LNCaP clone FGC (cell line): ENCODE data around the gene KLK5.

ENCODE experiments used
- DNase-seq: peaks from one replicate; pipeline ENCODE4 v3.0.0-alpha.2; 2011; ENCODE audit warnings: low read depth
- H3K4me3 ChIP-seq: 2 replicates; pipeline ENCODE4 v1.5.1; 2011; ENCODE audit warnings: mild to moderate bottlenecking, low read depth, low read length, control low read depth
- CTCF ChIP-seq: IDR thresholded peaks from 2 replicates; pipeline ENCODE4 v1.5.1; 2012; ENCODE audit warnings: mild to moderate bottlenecking; ENCODE audit not compliant: control insufficient read depth, insufficient read depth; ENCODE audit errors: extremely low read depth

Gene KLK5

GRCh38 chr19:50969413-50969760, 16.5 kb upstream of the KLK5 start, which contains the start of gene KLK6:
Gene KLK6 (minus strand): TSS chr19:50969591. CDS start chr19:50968104, 1,487 bp downstream.
- TF ChIP-seq CTCF: no peak

GRCh38 chr19:50968716-50969412, 16.0 kb upstream of the KLK5 start:
- H3K4me3 ChIP-seq: no peak overlapping the region

More at GRCh38 chr19:50969413-50969760, 16.5 kb upstream of the KLK5 start, which contains the start of gene KLK6:
- H3K4me3 ChIP-seq: no peak within 1 kb of the TSS
- DNase-seq: no peak

GRCh38 chr19:50967929-50968715, 15.3 kb upstream of the KLK5 start:
- no peak for TF ChIP-seq CTCF
- DNase-seq: no peak
- H3K4me3 ChIP-seq: no peak overlapping the region

More at GRCh38 chr19:50968716-50969412, 16.0 kb upstream of the KLK5 start:
- no peak for TF ChIP-seq CTCF
- DNase-seq: no peak

- no peak for TF ChIP-seq CTCF
- no peak for DNase-seq
- no peak overlapping the region for H3K4me3 ChIP-seq
Observed at GRCh38 chr19:50964266-50964665, 11.4 kb upstream of the KLK5 start.

- no peak for TF ChIP-seq CTCF
- DNase-seq: no peak
- H3K4me3 ChIP-seq: no peak overlapping the region
Observed at GRCh38 chr19:50963381-50963780, 10.5 kb upstream of the KLK5 start.

GRCh38 chr19:50962245-50962644, 9.4 kb upstream of the KLK5 start:
- no peak for DNase-seq
- no peak for TF ChIP-seq CTCF

More at GRCh38 chr19:50962245-50962644, 9.4 kb upstream of the KLK5 start:
- no peak overlapping the region for H3K4me3 ChIP-seq
